Vagina (tissue), 2 donors: Measurements from ENCODE around the gene SPRR2B.
"Not testable (repeated sequence)": the region's sequence is repeated elsewhere in the genome, so short reads cannot be mapped to it uniquely, and the experiment has no call there.

Experiments
- POLR2A ChIP-seq, 2 donors: fragments of 450-650 bp; IDR thresholded peaks; one replicate each; pipeline ENCODE4 v1.6.1; 2017; ENCODE audit warnings: antibody characterized with exemption in 2 of 2, mild to moderate bottlenecking in 2 of 2, moderate library complexity in 2 of 2
- TF ChIP-seq, protein P1 (sequence below), 3 experiments: fragments of 450-650 bp in 2 of 3; fragments of 200-600 bp in 1 of 3; sonication (generic) in 1 of 3; IDR thresholded peaks; one replicate each; pipeline ENCODE4 v1.5.1; 2017 to 2019; ENCODE audit warnings: antibody characterized with exemption in 3 of 3, mild to moderate bottlenecking in 2 of 3, moderate library complexity in 2 of 3

DNA sequence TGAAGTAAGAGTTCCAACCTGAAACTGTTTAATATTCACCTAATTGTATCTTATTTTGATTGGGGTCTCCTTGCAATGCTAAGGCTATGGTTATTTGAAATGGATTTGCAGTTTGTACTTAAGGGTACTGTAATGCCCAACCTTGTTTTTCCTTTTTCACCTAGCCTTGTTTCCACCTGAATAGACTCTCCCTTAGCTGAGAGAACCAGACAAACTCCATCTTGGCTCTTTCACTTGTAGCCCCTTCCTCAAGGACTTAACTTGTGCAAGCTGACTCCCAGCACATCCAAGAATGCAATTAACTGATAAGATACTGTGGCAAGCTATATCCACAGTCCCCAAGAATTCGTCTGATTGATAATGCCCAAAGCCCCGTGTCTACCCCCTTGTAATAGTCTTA is 49.6 kb downstream of the SPRR2B start:
- TF ChIP-seq, protein P1, sequence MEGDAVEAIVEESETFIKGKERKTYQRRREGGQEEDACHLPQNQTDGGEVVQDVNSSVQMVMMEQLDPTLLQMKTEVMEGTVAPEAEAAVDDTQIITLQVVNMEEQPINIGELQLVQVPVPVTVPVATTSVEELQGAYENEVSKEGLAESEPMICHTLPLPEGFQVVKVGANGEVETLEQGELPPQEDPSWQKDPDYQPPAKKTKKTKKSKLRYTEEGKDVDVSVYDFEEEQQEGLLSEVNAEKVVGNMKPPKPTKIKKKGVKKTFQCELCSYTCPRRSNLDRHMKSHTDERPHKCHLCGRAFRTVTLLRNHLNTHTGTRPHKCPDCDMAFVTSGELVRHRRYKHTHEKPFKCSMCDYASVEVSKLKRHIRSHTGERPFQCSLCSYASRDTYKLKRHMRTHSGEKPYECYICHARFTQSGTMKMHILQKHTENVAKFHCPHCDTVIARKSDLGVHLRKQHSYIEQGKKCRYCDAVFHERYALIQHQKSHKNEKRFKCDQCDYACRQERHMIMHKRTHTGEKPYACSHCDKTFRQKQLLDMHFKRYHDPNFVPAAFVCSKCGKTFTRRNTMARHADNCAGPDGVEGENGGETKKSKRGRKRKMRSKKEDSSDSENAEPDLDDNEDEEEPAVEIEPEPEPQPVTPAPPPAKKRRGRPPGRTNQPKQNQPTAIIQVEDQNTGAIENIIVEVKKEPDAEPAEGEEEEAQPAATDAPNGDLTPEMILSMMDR (IDR thresholded peaks at IDR 0.05), result not testable (repeated sequence)
- not testable (repeated sequence) for TF ChIP-seq POLR2A (IDR thresholded peaks at IDR 0.05)
